K562 (cell line): ENCODE measurements around the gene PRDM16. TPM values are rescaled to one million over a fixed set of nuclear protein-coding genes. Genes with fewer than 3 reads are reported as not detected.

Experiments used
- ATAC-seq: fragments of 200-7000 bp; cut with Tn5 transposase; 3 replicates; pipeline ENCODE4 v1.9.1; 2020; ENCODE audit warnings: moderate library complexity
- BruUV-seq: library from RNA; stranded (reverse); fragments of 400-500 nt; replicated peaks from 2 replicates; lab custom pipeline; 2021; lab: Mats Ljungman, UMichigan
- CTCF ChIA-PET: fragments of 300-600 bp; formaldehyde crosslinking; extraction: SDS; loops from one replicate; lab custom pipeline; 2021; ENCODE audit warnings: low intra/inter-chr PET ratio; lab: Yijun Ruan, JAX
- POLR2A ChIA-PET: fragments of 300-600, 350-650 bp; sonication (Branson Sonifier 250); formaldehyde crosslinking; extraction: SDS; loops from one replicate; lab custom pipeline; 2021; ENCODE audit warnings: antibody characterized with exemption, inconsistent platforms; lab: Yijun Ruan, JAX
- DNase-seq, 4 experiments: peaks; one replicate each; pipeline versions ENCODE4 v3.0.0 to v3.0.0-alpha.2; 2011 to 2018; ENCODE audit warnings: low spot score in 3 of 4, mixed read lengths in 3 of 4; ENCODE audit errors: extremely low read depth in 1 of 4
- FAIRE-seq: peaks from 2 replicates; lab custom pipeline; 2011; peaks lifted over from hg19 to GRCh38; lab: Jason Lieb, UNC
- H2AFZ ChIP-seq: 2 replicates; pipeline ENCODE4 v1.6.0; 2011; ENCODE audit warnings: low read depth, low read length, control low read depth, inconsistent platforms
- H3K27ac ChIP-seq: fragments of 200-600 bp; 3 replicates; pipeline ENCODE4 v1.8.0; 2011; ENCODE audit warnings: low read depth, mild to moderate bottlenecking, control low read depth, inconsistent platforms, low read length, moderate library complexity, mixed read lengths; ENCODE audit errors: extremely low read depth
- H3K27me3 ChIP-seq, 2 experiments: fragments of 300-600 bp in 1 of 2; 2 replicates in 1 of 2; 3 replicates in 1 of 2; pipeline versions ENCODE4 v1.6.0 to v1.8.0; 2011; ENCODE audit warnings: inconsistent platforms in 2 of 2, low read length in 2 of 2, mild to moderate bottlenecking in 1 of 2, mixed read lengths in 1 of 2, moderate library complexity in 1 of 2; ENCODE audit not compliant: control insufficient read depth in 2 of 2, insufficient read depth in 2 of 2
- H3K36me3 ChIP-seq: fragments of 300-600 bp; 3 replicates; pipeline ENCODE4 v1.8.0; 2011; ENCODE audit warnings: mild to moderate bottlenecking, low read length, inconsistent platforms; ENCODE audit not compliant: control insufficient read depth, insufficient read depth
- H3K4me1 ChIP-seq, 2 experiments: fragments of 200-600 bp in 1 of 2; replicated peaks in 1 of 2; 2 replicates in 1 of 2; 3 replicates in 1 of 2; pipeline versions ENCODE4 v1.5.1 to v1.8.0; 2011; ENCODE audit warnings: inconsistent platforms in 2 of 2, low read length in 2 of 2, mild to moderate bottlenecking in 1 of 2, mixed read lengths in 1 of 2, moderate library complexity in 1 of 2; ENCODE audit not compliant: control insufficient read depth in 2 of 2, insufficient read depth in 2 of 2
- H3K4me2 ChIP-seq: 2 replicates; pipeline ENCODE4 v1.6.1; 2011; ENCODE audit warnings: low read length, control low read depth, inconsistent platforms, mixed read lengths; ENCODE audit not compliant: insufficient read depth
- H3K4me3 ChIP-seq: fragments of 200-600 bp; sonication (generic), shearing (Covaris generic); 2 replicates; pipeline ENCODE4 v1.5.1; 2016; ENCODE audit warnings: control low read depth, inconsistent platforms
- H3K79me2 ChIP-seq: fragments of 200-600 bp; 3 replicates; pipeline ENCODE4 v1.8.0; 2011; ENCODE audit warnings: low read length, inconsistent platforms; ENCODE audit not compliant: control insufficient read depth, insufficient read depth
- H3K9ac ChIP-seq, 2 experiments: 2 replicates each; pipeline versions ENCODE4 v1.6.0 to v1.6.1; 2011; ENCODE audit warnings: low read depth in 2 of 2, low read length in 2 of 2, control low read depth in 1 of 2, inconsistent platforms in 1 of 2, mild to moderate bottlenecking in 1 of 2, mixed read lengths in 1 of 2; ENCODE audit not compliant: insufficient read depth in 1 of 2
- H3K9me1 ChIP-seq: one replicate; pipeline ENCODE4 v1.6.0; 2011; ENCODE audit warnings: inconsistent platforms, mild to moderate bottlenecking, low read length, moderate library complexity; ENCODE audit not compliant: control insufficient read depth, insufficient read depth
- H3K9me3 ChIP-seq: replicated peaks from 2 replicates; pipeline ENCODE4 v1.5.1; 2011; ENCODE audit warnings: low read depth, low read length, inconsistent platforms; ENCODE audit not compliant: control insufficient read depth, insufficient read depth
- H4K20me1 ChIP-seq: replicated peaks from 2 replicates; pipeline ENCODE4 v1.6.1; 2011; ENCODE audit warnings: low read length, inconsistent platforms, mixed read lengths; ENCODE audit not compliant: control insufficient read depth, insufficient read depth
- ATF1 ChIP-seq, 2 experiments: fragments of 450-650 bp in 1 of 2; IDR thresholded peaks; 2 replicates each; pipeline ENCODE4 v1.6.1; 2016; ENCODE audit warnings: missing compliant biosample characterization in 1 of 2, missing genetic modification characterization in 1 of 2
- CGGBP1 ChIP-seq: fragments of 250-450 bp; sonication (Bioruptor Pico); IDR thresholded peaks from 2 replicates; pipeline ENCODE4 v1.9.0; 2021; ENCODE audit warnings: mild to moderate bottlenecking
- E2F1 ChIP-seq: sonication (generic); formaldehyde crosslinking; IDR thresholded peaks from 2 replicates; pipeline ENCODE4 v1.8.1; 2023; ENCODE audit warnings: mild to moderate bottlenecking, missing genetic modification reagents, moderate library complexity
- SMARCA4 ChIP-seq: fragments of 450-650 bp; IDR thresholded peaks from 2 replicates; pipeline ENCODE4 v1.6.1; 2016
- SOX6 ChIP-seq: fragments of 450-650 bp; IDR thresholded peaks from 2 replicates; pipeline ENCODE4 v1.6.1; 2014; ENCODE audit warnings: mild to moderate bottlenecking
- TGIF2 ChIP-seq: sonication (generic); formaldehyde crosslinking; IDR thresholded peaks from 2 replicates; pipeline ENCODE4 v1.8.1; 2022; ENCODE audit warnings: mild to moderate bottlenecking, missing genetic modification reagents, moderate library complexity
- U2AF1 ChIP-seq: fragments of 200-400 bp; formaldehyde crosslinking; optimal IDR thresholded peaks from 2 replicates; pipeline ENCODE3; 2017; ENCODE audit warnings: mild to moderate bottlenecking, low read depth, low read length, moderate library complexity
- ZBTB7A ChIP-seq: IDR thresholded peaks from 2 replicates; pipeline ENCODE4 v1.6.1; 2011; ENCODE audit warnings: low read depth, mild to moderate bottlenecking, low read length, moderate library complexity, borderline replicate concordance; ENCODE audit not compliant: control insufficient read depth
- ZNF717 ChIP-seq: fragments of 250-450 bp; sonication (Bioruptor Pico); IDR thresholded peaks from 2 replicates; pipeline ENCODE4 v1.5.0; 2021
- WGBS: fragments of 100-300 bp; shearing (Covaris generic); methylation state at CpG from one replicate; pipeline ENCODE4 v1.1.6; 2016; ENCODE audit warnings: low coverage, mixed read lengths; ENCODE audit not compliant: insufficient coverage; ENCODE audit errors: missing lambda C conversion rate; 5-methylcytosine and 5-hydroxymethylcytosine counted together
- in situ Hi-C: fragments of 300-500 bp; cut with MboI; formaldehyde crosslinking; loops from 4 replicates; pipeline ENCODE4 v1.15.0; 2018; ENCODE audit warnings: inconsistent platforms, mixed read lengths
- intact Hi-C: fragments of 100-400 bp; cut with micrococcal nuclease; formaldehyde crosslinking; loops from 2 replicates; pipeline ENCODE4 v1.14.2; 2022
- polyA plus RNA-seq, 8 experiments: library from polyadenylated mRNA; depleted of rRNA in 4 of 8; stranded (reverse) in 5 of 8; unstranded in 3 of 8; fragments of >200 nt; fragmentation: Nextera tagmentation in 2 of 8; fragmentation: Illumina TruSeq in 1 of 8; extraction: Ambion mirVana in 2 of 8; extraction: Trizol in 1 of 8; gene quantifications; 2 replicates each; pipeline versions ENCODE4 v1.2.1 to v1.2.3, GENCODE V29; 2011 to 2014; ENCODE audit warnings: inconsistent platforms in 1 of 8, missing spikeins in 1 of 8
- total RNA-seq, 7 experiments: library from RNA; depleted of rRNA in 6 of 7; stranded (reverse); fragments of >200 nt in 6 of 7; fragmentation: Illumina TruSeq in 2 of 7; extraction: Trizol in 2 of 7; gene quantifications; 2 replicates each; pipeline versions ENCODE4 v1.2.1 to v1.2.3, GENCODE V29; 2011 to 2021; ENCODE audit warnings: low replicate concordance in 1 of 7
- TF ChIP-seq, protein P1 (sequence below): fragments of 250-450 bp; sonication (Bioruptor Pico); IDR thresholded peaks from 2 replicates; pipeline ENCODE4 v1.6.1; 2021; ENCODE audit warnings: mild to moderate bottlenecking
- TF ChIP-seq, protein P2 (sequence below): fragments of 250-450 bp; sonication (Bioruptor Pico); IDR thresholded peaks from 2 replicates; pipeline ENCODE4 v1.8.0; 2021; ENCODE audit warnings: moderate library complexity, mild to moderate bottlenecking, inconsistent platforms
- TF ChIP-seq, protein P3 (sequence below): fragments of 450-650 bp; formaldehyde crosslinking; IDR thresholded peaks from 2 replicates; pipeline ENCODE4 v1.4.0; 2020; ENCODE audit warnings: mild to moderate bottlenecking, mixed read lengths

Gene PRDM16
- total and polyA plus RNA-seq, 9 of the 15 experiments (the other 6 are each of a cell fraction or from before 2014, with no cell fraction given): 0.10 to 0.27 TPM; not detected in 7

DNA sequence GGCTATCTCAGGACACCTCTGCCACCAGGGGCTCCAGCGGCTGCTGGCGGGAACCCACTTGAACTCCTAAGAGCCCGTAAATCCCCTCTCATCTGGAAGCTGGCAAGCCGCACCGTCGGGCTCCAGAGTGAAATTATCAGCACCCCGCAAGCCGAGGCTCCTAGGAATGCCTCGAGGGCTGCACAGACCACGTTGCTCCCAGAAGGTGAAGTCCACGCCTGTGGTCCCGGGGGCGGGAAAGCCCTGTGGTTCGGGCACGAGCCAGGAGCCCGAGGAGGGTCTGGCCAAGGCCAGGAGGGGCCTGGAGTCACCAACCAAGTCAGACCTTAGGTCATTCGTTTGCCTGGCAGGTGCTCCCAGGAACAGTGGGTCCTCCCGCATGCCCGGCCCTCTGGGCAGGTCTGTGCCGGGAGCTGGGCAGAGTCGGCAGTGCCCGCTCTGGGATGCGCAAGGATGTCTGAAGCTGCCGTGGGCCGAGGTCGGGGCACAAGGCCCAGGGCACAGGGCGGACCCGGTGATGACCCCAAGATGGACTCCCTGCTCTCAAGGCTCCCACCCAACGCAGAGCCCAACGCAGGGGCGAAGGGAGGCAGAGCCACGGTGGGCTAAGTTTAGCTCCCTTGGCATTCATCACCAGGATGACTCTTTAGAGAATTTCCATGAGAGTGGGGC lies 38.9 kb upstream of the PRDM16 start (continued):
- TF ChIP-seq ZBTB7A (no peak), U2AF1 (no peak)
- TF ChIP-seq, protein P1, sequence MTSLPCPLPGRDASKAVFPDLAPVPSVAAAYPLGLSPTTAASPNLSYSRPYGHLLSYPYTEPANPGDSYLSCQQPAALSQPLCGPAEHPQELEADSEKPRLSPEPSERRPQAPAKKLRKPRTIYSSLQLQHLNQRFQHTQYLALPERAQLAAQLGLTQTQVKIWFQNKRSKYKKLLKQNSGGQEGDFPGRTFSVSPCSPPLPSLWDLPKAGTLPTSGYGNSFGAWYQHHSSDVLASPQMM (CRISPR knock-in tag): no peak
- TF ChIP-seq, protein P2, sequence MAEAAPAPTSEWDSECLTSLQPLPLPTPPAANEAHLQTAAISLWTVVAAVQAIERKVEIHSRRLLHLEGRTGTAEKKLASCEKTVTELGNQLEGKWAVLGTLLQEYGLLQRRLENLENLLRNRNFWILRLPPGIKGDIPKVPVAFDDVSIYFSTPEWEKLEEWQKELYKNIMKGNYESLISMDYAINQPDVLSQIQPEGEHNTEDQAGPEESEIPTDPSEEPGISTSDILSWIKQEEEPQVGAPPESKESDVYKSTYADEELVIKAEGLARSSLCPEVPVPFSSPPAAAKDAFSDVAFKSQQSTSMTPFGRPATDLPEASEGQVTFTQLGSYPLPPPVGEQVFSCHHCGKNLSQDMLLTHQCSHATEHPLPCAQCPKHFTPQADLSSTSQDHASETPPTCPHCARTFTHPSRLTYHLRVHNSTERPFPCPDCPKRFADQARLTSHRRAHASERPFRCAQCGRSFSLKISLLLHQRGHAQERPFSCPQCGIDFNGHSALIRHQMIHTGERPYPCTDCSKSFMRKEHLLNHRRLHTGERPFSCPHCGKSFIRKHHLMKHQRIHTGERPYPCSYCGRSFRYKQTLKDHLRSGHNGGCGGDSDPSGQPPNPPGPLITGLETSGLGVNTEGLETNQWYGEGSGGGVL (CRISPR knock-in tag): no peak

DNA sequence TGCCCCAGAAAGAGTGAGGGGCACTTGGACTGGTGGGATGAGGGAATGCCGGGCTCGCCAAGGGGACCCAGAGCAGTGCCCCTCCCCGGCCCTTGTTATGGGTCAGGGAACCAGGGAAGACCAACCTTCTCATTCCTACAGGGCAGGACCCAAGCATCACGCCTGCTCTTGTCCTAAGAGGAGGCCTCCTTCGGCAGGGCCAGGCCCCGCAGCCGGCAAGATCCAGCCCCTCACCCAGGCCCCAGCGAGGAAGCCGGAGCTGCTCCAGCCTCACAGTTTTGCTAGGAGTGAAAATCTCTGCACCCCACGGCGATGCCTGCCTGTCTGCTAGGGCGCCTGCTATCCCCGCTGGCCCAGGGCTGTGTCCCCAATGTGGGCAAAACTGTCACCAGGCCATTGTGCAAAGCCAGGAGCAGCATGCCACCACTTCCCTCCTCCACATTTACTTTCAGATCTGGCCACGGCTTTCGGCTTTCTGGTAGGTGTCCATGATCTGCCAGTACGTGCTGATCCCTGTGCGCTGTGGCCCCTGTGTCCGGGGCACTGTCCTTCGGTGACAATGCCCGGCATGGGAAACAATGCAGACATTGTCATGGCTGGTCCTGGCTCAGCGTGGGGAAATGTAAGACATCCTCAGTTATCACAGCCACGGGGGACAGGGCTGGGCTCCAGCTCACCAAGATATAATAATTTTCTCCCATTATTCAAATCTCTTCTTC lies 38.2 kb upstream of the PRDM16 start:
- Histone ChIP-seq H3K4me1 (no peaks in the 10 kb centered on the region; a peak in 1 of 5 replicates), H3K79me2 (no peaks in the 10 kb centered on the region), H3K27ac (no peak overlapping the region), H3K27me3 (peaks cover 13 to 46% of the 10 kb centered on the region in 2 experiments; a peak in 4 of 5 replicates), H3K4me3 (no peak overlapping the region), H2AFZ (no peak overlapping the region), H3K9me1 (no peaks in the 10 kb centered on the region), H4K20me1 (no peaks in the 10 kb centered on the region), H3K9ac (no peak overlapping the region), H3K9me3 (no peaks in the 10 kb centered on the region), H3K36me3 (no peaks in the 10 kb centered on the region), H3K4me2 (no peak overlapping the region)
- intact Hi-C loops (no loop called here), in situ Hi-C loops (no loop called here)
- FAIRE-seq (no peak), DNase-seq (no peak), ATAC-seq (no peak)
- ChIA-PET POLR2A (interaction anchor here (0.6 kb wide), 1 partner anchor 35 kb away, joined by 3 read pairs; no protein-coding TSS in a partner anchor), CTCF (no interaction called here)
- under 1% methylated on average over 22 of the region's 22 CpGs for WGBS
- no TSS peak for BruUV-seq
- no peak for TF ChIP-seq TGIF2 (CRISPR knock-in tag)
- no peak for TF ChIP-seq SMARCA4
- no peak for TF ChIP-seq E2F1 (CRISPR knock-in tag)
- TF ChIP-seq ATF1 (CRISPR knock-in tag; IDR thresholded peaks at IDR 0.05): no peak
- TF ChIP-seq ATF1 (tag; IDR thresholded peaks at IDR 0.05): no peak
- no peak for TF ChIP-seq SOX6
- TF ChIP-seq, protein P3, sequence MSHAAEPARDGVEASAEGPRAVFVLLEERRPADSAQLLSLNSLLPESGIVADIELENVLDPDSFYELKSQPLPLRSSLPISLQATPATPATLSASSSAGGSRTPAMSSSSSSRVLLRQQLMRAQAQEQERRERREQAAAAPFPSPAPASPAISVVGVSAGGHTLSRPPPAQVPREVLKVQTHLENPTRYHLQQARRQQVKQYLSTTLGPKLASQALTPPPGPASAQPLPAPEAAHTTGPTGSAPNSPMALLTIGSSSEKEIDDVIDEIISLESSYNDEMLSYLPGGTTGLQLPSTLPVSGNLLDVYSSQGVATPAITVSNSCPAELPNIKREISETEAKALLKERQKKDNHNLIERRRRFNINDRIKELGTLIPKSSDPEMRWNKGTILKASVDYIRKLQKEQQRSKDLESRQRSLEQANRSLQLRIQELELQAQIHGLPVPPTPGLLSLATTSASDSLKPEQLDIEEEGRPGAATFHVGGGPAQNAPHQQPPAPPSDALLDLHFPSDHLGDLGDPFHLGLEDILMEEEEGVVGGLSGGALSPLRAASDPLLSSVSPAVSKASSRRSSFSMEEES (CRISPR knock-in tag): no peak
- no peak for TF ChIP-seq CGGBP1 (CRISPR knock-in tag)
- TF ChIP-seq ZNF717: no peak
